Stomach (tissue), 4 donors: ENCODE measurements around the gene ARSG.

Source experiments
- CTCF ChIP-seq, 7 experiments: fragments of 450-650 bp in 4 of 7; fragments of 200-600 bp in 3 of 7; sonication (generic) in 3 of 7; IDR thresholded peaks; one replicate each; pipeline ENCODE4 v1.5.1; 2016 to 2019; ENCODE audit warnings: antibody characterized with exemption in 7 of 7, control low read depth in 2 of 7, mild to moderate bottlenecking in 1 of 7
- POLR2A ChIP-seq, 4 donors: fragments of 450-650 bp; IDR thresholded peaks; one replicate each; pipeline ENCODE4 v1.6.1; 2016; ENCODE audit warnings: antibody characterized with exemption in 4 of 4, control low read depth in 2 of 4, mild to moderate bottlenecking in 1 of 4, moderate library complexity in 1 of 4

- no peak for TF ChIP-seq POLR2A (IDR thresholded peaks at IDR 0.05)
- TF ChIP-seq CTCF (IDR thresholded peaks at IDR 0.05), result no peak
Observed at GRCh38 chr17:68357886-68358285, 66.6 kb downstream of the ARSG start.
